Measurements from ENCODE around the gene CLEC16A.

The CLEC16A gene

GRCh38 chr16:11144122-11144521, 199.8 kb downstream of the CLEC16A start:
- TF ChIP-seq CTCF (IDR thresholded peaks at IDR 0.05; ENCODE audit: low read depth, low read length, missing control alignments), result no peak
- DNase-seq (ENCODE audit: low read depth), result no peak
- no peak overlapping the region for H3K4me3 ChIP-seq (ENCODE audit: low read depth, low read length)
- in situ Hi-C loops (cut with HindIII; ENCODE audit: low sequenced_read_pairs), result no loop called here

GRCh38 chr16:11145173-11145818, 200.9 kb downstream of the CLEC16A start:
- H3K4me3 ChIP-seq (ENCODE audit: low read depth, low read length), result no peak overlapping the region
- in situ Hi-C loops (cut with HindIII; ENCODE audit: low sequenced_read_pairs), result no loop called here
- no peak for DNase-seq (ENCODE audit: low read depth)
- TF ChIP-seq CTCF (IDR thresholded peaks at IDR 0.05; ENCODE audit: low read depth, low read length, missing control alignments), result no peak

- in situ Hi-C loops (cut with HindIII; ENCODE audit: low sequenced_read_pairs), result no loop called here
- no peak for TF ChIP-seq CTCF (IDR thresholded peaks at IDR 0.05; ENCODE audit: low read depth, low read length, missing control alignments)
- no peak for DNase-seq (ENCODE audit: low read depth)
- no peak overlapping the region for H3K4me3 ChIP-seq (ENCODE audit: low read depth, low read length)
Measured at GRCh38 chr16:11145819-11146211, 201.5 kb downstream of the CLEC16A start.

- DNase-seq (ENCODE audit: low read depth), result no peak
- H3K4me3 ChIP-seq (ENCODE audit: low read depth, low read length), result no peak overlapping the region
- in situ Hi-C loops (cut with HindIII; ENCODE audit: low sequenced_read_pairs), result no loop called here
- TF ChIP-seq CTCF (IDR thresholded peaks at IDR 0.05; ENCODE audit: low read depth, low read length, missing control alignments), result no peak
Measured at GRCh38 chr16:11147033-11147753, 202.8 kb downstream of the CLEC16A start.

- DNase-seq (ENCODE audit: low read depth), result no peak
- in situ Hi-C loops (cut with HindIII; ENCODE audit: low sequenced_read_pairs), result no loop called here
- no peak for TF ChIP-seq CTCF (IDR thresholded peaks at IDR 0.05; ENCODE audit: low read depth, low read length, missing control alignments)
- no peak overlapping the region for H3K4me3 ChIP-seq (ENCODE audit: low read depth, low read length)
Measured at GRCh38 chr16:11147754-11148444, 203.5 kb downstream of the CLEC16A start.

- TF ChIP-seq CTCF (IDR thresholded peaks at IDR 0.05; ENCODE audit: low read depth, low read length, missing control alignments), result no peak
- in situ Hi-C loops (cut with HindIII; ENCODE audit: low sequenced_read_pairs), result no loop called here
- no peak for DNase-seq (ENCODE audit: low read depth)
- H3K4me3 ChIP-seq (ENCODE audit: low read depth, low read length), result no peak overlapping the region
Measured at GRCh38 chr16:11149011-11149616, 204.8 kb downstream of the CLEC16A start.

Data from astrocyte of the cerebellum (primary cell).